Erythroblast (primary cell): ENCODE data around the gene KCNS1.

Source experiments
- GATA1 ChIP-seq: IDR thresholded peaks from 2 replicates; pipeline ENCODE4 v1.6.1; 2011; ENCODE audit warnings: low read depth, mild to moderate bottlenecking, control low read depth, low read length, moderate library complexity
- POLR2A ChIP-seq: IDR thresholded peaks from 2 replicates; pipeline ENCODE4 v1.6.1; 2011; ENCODE audit warnings: mild to moderate bottlenecking, low read length

DNA sequence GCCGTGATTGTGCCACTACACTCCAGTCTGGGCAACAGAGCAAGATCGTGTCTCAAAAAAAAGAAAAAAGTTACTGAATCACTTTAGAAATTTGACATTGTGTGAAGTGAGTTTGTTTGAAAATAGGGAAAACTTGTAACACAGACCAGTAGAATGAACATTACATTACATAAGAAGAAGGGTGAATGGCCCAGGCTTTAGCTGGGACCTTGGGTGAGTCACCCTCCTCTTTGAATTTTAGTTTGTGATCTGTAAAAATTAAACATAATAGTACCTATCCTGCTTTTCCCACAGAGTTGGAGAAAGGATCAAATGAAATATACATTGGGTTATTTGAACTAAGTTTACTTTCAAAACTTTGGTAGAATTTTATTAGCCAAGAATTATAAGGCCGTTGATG lies 56.3 kb downstream of the KCNS1 start:
- TF ChIP-seq POLR2A (no peak), GATA1 (no peak)
